HG02981 (cell line): ENCODE data around the gene APOLD1.
"Not testable (repeated sequence)": the region's sequence is repeated elsewhere in the genome, so short reads cannot be mapped to it uniquely, and the experiment has no call there.

ENCODE experiments used
- ATAC-seq: cut with Tn5 transposase; IDR thresholded peaks from one replicate; pipeline ENCODE4 v1.9.1; 2021; ENCODE audit warnings: mild to moderate bottlenecking, moderate library complexity; ENCODE audit not compliant: unreplicated experiment

Gene APOLD1

GRCh38 chr12:12839003-12839395 is 53.5 kb downstream of the APOLD1 start:
- ATAC-seq, result no peak

- ATAC-seq, result not testable (repeated sequence)
Measured at GRCh38 chr12:12839439-12839838, 54.0 kb downstream of the APOLD1 start.

GRCh38 chr12:12839873-12840579 is 54.6 kb downstream of the APOLD1 start:
- no peak for ATAC-seq

GRCh38 chr12:12840580-12840899 is 55.1 kb downstream of the APOLD1 start:
- no peak for ATAC-seq
